HG02943 (cell line): ENCODE results near the gene CHST11.

Experiments used
- ATAC-seq: cut with Tn5 transposase; IDR thresholded peaks from one replicate; pipeline ENCODE4 v1.9.1; 2021; ENCODE audit warnings: mild to moderate bottlenecking, low read depth, moderate library complexity; ENCODE audit not compliant: unreplicated experiment

The CHST11 gene

DNA sequence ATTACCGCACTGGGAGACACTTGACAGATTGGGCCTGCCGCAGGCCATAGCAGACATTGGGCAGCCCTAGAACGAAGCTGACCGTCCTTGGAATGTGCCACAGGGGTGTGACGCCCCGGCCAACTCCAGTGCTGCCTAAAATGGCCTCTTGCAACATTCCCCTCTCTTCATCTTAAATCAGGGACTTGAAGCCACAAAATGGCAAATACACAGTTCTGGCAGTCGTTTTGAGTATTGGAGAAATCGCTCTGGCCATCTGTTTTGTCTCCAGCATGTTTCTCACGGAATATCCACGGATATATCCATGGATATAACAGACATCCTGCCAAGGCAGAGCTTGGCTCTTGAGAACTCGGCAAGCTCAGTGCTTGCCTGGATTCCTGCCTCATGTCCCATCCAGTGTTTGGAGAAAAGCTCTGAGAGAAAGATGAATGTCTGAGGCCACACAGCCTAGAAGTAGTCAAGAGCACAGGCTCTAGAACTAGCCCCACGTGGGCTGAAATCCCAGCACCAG lies 158.4 kb downstream of the CHST11 start:
- ATAC-seq: no peak

DNA sequence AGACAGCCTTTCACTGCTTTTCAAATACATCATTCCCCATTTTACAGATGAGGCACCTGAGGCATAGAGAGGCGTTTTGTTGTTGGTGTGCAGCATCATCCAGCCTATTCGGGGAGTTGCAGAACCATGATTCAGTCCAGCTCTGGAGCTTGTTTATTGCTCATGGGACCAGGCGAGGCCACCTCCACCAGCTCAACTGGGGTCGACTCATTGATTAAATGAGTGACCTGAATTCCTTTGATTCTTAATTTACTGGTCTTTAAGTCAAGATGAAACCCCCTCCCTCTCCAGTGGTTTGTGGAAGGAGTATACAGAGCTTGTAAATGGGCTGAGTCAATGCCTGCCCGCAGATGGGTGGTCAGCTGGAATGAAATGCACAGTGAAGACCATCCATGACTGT lies 161.9 kb downstream of the CHST11 start:
- no peak for ATAC-seq

DNA sequence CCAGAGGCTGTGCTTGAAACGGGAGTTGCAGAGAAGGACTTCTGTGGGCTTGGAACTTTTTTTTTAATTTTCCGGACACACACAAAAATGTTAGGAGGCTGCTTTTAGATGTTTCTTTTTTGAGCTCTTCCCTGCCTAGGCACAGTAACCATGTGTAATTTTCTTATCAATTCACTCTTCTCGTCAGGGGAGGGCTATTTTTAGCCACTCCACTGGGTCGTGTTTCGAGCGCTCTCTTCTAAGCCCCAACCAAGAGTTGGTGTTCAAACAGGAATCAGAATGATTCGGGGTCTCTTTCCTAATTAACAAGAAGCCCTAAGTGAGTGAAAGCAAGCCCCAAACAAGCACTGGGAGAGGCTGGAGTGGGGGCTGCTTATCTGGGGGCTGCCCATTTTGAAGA lies 162.6 kb downstream of the CHST11 start:
- ATAC-seq: no peak

DNA sequence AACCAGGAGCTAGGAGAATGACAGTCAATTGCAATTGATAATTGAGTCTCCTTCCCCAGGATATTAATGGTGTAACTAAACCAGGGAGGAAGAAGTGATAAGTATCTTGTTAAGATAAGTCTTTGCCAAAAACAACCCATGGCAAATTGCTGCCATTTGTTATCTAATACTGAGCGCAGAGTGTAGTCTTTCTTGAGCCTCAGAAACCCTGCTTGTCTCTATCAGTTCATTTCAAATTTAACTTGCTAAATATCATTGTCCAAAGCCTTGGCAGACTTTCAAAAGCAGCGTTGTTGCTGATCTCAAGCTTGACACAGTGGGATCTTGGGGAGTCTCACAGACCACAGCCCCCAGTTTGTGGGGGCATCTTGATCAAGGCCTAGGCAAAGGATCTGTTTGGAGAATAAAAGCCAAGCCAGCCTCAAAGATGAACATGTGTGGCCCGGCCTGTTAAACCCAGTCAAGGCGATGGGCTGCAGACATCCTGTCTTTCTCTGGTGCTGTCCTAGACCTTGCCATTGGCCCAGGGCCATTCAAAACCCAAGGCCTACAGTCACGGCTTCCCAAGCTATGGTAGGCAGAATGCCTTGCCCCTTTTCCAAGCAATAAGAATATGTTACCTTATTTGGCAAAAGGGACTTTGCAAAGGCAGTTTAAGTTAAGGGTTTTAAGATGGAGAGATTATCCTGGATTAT lies 164.2 kb downstream of the CHST11 start:
- no peak for ATAC-seq

DNA sequence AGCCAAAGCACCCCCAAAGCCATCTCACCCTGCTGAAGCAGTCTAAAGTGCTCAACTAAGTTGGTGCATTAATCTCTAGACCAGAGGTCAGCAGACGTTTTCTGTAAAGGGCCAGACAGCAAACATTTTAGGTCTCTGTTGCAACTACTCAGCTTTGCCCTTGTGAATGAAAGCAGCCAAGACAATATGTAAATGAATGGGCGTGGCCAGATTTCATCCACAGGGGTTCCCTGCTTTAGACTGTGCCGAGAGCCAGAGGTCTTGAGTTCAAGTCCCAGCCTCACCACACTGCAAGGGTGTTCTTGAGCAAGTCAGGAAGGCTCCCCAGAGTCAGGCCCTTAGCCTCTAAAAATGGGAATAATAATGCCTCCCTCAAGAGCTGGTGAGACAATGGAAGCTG lies 166.2 kb downstream of the CHST11 start:
- no peak for ATAC-seq

DNA sequence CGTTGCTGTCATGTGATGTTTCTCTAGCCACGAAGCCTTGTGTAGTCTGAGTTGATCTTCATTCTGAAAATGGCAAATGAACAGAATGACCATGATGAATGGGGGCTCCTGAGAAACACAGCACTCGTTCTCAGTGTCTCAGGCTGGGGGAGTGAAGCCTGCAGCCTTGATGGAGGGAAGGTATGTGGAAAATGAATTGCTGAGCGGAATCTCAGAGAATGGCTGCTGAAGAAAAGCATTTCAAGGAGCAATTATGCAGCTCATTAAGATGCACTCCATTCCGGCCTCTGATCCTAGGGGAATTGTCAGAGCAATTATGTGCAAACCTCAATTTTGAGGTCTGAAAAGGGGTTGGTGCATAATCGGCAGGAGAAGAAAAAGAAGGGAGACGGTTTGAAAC lies 167.1 kb downstream of the CHST11 start:
- ATAC-seq: no peak

DNA sequence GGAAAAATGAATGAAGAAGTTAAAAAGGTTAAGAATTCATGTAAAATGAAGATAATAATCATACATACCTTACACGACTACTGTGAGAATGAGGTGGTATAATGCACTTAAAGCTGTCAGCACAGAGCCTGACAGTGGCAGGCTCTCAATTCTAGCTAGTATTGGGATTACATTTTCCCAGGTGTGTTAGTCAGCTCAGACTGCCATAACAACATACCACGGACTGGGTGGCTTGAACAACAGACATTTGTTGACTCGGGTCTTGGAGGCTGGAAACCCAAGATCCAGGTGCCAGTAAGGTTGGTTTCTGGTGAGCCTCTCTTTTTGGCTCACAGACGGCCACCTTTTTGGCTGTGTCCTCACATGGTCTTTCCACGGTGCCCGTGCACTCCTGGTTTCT lies 167.8 kb downstream of the CHST11 start:
- no peak for ATAC-seq

DNA sequence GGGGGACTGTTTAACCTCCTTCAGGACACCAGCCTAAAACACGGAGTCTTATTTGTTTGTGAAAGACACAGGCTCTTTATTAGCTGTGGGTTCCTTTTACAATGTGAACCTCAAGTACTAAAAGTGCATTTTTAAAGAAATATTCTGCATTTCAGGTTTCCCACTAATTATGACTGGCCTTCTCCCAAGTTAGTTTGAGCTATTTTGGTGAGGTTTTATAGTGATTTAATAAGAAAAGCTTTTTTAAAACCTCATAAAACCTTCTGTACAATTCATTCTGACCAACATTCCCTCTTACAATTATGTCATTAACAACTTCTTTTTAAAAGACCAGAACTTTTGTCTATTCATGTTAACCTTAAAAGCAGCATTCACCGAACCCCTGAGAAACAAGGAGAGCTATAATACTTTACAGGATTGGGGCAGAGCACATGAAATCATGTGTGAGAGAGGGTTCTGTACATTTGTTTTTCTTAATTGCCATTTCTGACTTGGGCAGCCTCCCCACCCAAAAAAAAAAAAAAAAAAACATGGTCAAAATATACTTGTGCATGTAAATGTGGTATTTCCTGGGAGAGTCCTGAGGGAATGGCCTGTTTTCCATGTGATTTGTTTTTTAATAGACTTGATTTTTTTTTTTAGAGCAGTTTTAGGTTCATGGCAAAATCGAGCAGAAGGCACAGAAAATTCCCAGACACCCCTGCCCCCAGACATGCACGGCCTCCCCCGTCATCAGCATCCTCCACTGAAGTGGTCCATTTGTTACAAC lies 169.5 kb downstream of the CHST11 start:
- no peak for ATAC-seq

DNA sequence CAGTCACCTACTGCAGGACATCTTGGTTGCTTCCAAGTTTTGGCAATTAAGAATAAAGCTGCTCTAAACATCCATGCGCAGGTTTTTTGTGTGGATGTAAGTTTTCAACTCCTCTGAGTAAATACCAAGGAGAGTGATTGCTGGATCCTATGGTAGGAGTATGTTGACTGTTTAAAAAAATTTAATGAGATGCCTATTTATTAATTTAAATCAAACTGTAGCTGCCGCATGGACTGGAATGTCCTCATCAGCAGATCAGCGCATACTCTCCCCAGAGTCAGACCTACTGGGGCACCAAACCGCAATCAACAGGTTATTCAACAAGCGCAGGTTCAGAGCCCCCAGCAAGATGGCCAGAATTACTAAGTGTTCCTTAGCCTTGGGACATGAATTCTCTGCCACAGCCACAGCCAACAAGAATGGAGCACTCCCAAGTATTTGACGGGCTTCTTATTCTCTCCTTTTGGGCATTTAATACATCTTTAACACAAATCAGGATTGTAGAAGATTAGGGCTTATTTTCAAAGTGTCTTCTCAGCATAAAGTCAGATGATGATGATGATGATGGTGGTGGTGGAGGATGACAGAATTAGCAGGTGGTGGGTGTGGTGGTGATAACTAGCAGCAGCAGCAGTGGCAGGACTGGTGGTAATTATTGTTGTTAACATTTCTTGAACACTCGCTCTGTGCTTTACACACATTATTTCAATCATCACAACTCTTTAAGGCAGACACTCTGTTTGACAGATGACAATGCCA lies 170.7 kb downstream of the CHST11 start:
- ATAC-seq: no peak

DNA sequence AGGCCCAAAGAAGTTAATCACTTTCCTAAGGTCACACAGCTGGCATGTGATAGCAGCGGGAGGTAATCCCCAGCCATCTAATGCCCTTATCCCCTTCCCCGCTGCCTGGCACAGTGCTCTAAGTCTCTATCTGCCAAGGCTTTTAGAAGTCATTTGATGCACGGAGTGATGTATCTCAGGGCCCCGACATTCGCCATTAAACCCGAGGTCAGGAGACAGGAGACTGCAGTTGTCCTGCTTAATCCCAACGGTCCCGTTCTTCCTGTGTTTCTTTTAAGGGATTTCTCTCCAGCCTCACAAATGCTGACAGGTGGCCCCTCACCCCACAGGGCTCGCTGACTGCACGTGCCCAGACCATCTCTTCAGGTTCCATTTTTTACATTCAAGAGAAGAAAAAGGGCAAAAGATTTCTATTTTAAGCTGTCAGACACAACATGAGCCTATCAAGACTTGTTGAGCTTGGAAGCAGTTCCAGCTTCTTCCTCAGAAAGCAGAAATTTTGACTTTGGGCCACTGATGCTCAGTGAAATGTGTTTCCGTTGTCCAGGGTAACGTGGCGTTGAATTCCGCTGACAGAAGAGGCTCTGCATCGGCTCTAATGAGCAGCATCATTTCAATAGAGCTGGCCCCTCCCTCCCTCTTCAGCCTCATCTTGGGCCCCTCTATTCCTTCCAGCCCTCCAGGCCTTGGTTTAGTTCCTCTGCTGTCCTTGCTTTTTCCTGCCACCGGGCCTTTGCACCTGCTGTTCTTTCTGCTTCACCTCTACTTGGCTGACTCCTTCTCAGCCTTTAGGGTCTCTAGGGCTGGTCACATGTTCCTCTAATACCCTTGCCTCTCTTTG lies 171.5 kb downstream of the CHST11 start:
- ATAC-seq: no peak

DNA sequence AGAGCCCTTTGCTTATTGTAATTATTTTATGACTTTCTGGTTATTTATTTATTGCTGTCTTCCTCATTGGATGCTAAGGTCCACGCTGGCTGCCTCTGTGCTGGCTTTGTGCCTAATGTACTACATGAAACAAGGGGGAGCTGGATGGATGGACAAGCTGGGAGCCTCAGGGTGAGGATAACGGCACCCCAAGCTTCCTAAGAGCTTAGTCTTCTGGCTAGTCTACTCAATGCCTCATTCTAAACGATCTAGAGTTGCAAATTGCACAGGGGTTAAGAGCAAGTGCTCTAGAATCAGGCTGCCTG lies 172.0 kb downstream of the CHST11 start:
- no peak for ATAC-seq

DNA sequence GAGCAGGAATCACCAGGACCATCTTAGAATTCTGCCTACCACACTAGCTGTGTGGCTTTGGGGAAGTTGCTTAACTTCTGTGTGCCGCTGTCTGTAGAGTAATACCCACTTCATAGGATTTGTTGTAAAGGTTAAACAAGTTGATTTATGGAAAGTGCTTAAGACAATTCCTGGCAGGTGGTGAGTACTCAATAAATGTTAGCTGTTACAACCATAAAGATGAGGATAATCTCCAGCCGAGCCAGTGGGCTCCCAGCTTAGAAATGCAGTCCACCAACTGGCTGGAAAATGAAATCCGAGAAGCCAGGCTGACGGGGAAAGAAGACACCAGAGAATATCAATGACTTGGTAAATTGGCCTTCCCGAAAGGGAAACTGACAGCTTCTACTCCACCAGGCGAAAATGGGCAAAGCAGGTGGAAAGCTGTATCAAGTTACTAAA lies 173.5 kb downstream of the CHST11 start:
- no peak for ATAC-seq

DNA sequence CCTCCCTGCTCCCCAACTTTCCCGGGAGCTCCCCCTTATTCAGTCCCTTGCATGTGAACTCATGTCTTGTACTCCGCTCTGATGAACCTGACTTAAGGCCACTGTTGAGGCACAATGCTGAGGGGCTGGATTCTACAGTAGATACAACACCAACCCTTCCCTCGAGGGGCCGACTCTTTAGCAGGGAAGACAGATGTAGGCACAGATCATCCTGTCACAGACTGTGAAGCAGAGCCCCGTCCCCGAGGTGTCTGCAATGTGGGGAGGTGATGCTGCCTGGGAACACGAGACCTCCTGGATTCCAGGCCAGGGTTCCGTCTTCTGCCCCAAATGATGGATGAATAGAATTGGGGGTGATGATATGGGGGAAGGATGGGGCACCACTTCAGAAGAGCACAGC lies 175.1 kb downstream of the CHST11 start:
- no peak for ATAC-seq

DNA sequence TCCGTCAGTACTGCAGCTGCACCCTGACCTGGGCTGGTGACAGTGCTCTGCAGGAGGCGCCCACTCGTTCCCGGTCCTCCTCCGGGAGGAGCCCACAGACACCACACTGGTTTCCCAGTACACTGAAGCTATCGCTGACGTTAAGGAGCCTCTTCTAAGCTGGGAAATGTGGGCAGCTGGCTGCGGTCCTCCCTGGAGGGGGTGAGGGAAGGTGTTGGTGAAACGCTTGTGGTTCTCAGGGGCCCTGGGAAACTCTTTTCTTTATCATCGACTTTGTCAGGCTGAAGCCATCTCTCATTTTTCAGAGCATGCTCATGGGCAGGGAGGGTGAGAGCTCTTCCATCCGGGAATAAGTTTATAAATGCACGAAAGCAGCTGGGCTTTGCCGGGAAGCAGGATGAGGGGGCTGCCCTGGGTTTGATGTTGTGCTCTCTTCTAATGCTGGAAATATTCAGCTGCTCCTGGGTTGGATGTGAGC lies 176.0 kb downstream of the CHST11 start:
- no peak for ATAC-seq

DNA sequence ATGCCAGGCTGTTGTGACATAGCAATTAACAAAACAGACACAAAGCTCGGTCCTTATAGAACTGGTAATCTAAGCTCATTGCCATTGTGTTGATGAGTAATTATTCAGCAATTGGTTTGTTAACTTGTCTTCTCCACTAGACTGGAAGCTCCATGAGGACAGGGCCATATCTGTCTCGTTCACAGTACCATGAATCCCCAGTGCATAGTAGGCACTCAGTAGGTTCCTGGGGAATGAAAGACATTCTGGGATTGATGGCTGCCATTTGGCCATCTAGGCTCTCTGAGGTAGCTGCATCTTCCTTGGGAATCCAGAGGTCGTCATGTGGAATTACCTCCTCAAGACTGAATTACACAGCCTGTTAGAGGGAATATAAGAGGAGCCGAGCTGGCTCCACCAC lies 177.3 kb downstream of the CHST11 start:
- no peak for ATAC-seq

DNA sequence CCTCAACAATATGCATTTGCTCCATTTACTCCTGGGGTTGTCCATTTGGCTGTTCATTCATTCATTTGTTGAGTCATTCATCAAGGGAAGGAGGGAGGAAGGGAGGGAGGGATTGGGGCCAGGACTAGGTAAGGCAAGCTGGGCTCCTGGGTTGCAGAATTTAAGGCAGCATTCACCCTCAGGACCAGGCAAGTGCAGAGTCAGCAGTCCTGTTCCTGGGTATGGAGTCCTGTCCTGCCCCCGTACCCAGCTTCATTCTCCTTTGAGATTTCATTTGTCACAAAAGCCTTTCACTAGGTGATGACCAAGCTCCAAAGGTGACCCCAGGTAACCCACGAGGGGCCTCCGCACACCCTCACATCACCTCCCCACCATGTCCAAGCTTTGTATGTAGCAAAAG lies 178.1 kb downstream of the CHST11 start:
- ATAC-seq: no peak

DNA sequence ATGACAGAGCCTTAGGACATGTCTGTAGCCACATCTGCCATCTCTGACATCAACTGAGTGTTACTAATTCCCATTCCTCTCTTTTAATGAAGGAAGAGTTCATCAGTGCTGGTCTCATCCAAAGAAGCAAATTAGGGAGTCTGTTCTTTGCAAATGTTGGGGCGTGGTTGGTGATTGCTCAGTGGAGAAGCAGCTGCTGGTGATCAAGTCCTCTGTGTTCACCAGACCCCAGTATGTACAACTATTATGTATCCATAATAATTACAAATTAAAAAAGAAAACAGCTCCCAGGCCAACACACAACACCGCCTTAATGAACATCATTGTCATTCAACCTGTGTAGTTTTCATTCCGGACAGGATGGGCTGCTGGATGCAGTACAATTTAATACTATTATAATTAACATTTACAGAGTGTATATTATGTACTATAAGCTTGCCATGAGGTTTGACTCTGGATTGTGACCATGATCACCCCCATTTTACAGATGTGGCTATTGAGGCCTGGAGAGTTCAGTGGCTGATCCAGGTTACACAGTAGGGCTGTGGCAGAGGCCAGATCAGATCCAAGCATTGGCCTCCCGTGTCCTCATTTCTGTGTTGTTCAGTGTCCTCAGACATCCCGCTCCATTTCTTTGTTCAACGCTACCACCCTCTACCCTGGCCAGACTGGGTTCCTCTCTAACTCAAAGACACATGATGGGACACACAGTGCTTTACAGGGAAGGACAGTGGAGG lies 179.0 kb downstream of the CHST11 start:
- no peak for ATAC-seq

DNA sequence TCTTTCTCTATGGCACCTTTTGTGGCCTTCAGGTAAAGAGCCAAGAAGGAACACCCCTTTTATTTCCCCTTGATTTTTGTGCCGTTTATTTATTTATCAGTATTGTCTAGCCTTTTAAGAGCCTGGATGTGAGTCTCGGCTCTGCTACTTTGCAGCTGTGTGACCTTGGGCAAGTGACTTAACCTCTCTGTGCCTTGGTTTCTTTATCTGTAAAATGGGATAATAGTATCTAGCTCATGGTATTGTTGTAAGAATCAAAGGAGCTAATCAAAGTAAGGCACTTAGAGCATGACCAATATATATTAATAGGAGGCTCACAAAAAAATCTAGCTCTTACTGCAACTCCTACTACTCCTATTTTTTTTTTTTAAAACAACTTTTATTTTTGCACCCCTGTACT lies 179.7 kb downstream of the CHST11 start:
- ATAC-seq: no peak

DNA sequence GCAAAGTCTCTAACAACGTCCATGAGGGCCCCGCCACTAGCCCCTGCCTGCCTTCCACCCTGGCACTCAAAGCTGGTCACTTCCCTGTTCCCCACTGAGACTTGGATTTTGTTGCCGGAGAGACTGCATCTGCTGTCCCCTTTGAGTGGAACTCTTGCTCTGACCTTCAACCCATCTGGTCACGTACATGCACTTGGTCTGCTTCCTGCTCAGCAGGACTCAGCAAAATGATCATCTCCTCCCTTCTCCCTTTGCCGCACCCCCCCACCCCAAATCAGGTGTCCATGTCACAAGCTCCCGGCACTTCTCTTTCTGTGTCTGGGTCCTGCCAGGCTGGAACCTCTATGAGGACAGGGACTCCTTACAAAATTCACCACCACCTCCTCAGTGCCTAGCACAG lies 180.9 kb downstream of the CHST11 start:
- ATAC-seq: no peak
